HG03442 (cell line): ENCODE measurements around the gene SARM1.

Experiments used
- ATAC-seq: cut with Tn5 transposase; IDR thresholded peaks from one replicate; pipeline ENCODE4 v1.9.1; 2021; ENCODE audit warnings: mild to moderate bottlenecking, moderate library complexity; ENCODE audit not compliant: unreplicated experiment

Gene SARM1

GRCh38 chr17:28392491-28392890 lies 21.0 kb downstream of the SARM1 start:
- no peak for ATAC-seq

- ATAC-seq = no peak
Observed at GRCh38 chr17:28394337-28395116, 23.0 kb downstream of the SARM1 start.

- ATAC-seq = no peak
Observed at GRCh38 chr17:28395426-28395825, 23.9 kb downstream of the SARM1 start.

- no peak for ATAC-seq
Observed at GRCh38 chr17:28395968-28396367, 24.5 kb downstream of the SARM1 start.

- no peak for ATAC-seq
Observed at GRCh38 chr17:28396635-28397239, 25.2 kb downstream of the SARM1 start.

GRCh38 chr17:28397275-28397674 lies 25.8 kb downstream of the SARM1 start:
- ATAC-seq = no peak

GRCh38 chr17:28397687-28398279 lies 26.3 kb downstream of the SARM1 start:
- no peak for ATAC-seq

- ATAC-seq = no peak
Observed at GRCh38 chr17:28398280-28398981, 26.9 kb downstream of the SARM1 start.

- no peak for ATAC-seq
Observed at GRCh38 chr17:28399808-28400207, 28.3 kb downstream of the SARM1 start.

GRCh38 chr17:28402224-28402630 lies 30.7 kb downstream of the SARM1 start:
- ATAC-seq = no peak

- no peak for ATAC-seq
Observed at GRCh38 chr17:28402844-28403243, 31.4 kb downstream of the SARM1 start.

GRCh38 chr17:28404007-28404406 lies 32.5 kb downstream of the SARM1 start:
- no peak for ATAC-seq

- no peak for ATAC-seq
Observed at GRCh38 chr17:28404461-28404811, 32.9 kb downstream of the SARM1 start.

- no peak for ATAC-seq
Observed at GRCh38 chr17:28404812-28405570, 33.5 kb downstream of the SARM1 start.

GRCh38 chr17:28405632-28406472 lies 34.4 kb downstream of the SARM1 start, which contains the start of gene SLC46A1:
Gene SLC46A1, minus strand, starts transcription at chr17:28406212. Its CDS starts 98 bp downstream, at chr17:28406114.
- peak; percentile 64 for ATAC-seq

GRCh38 chr17:28406473-28406814 lies 35.0 kb downstream of the SARM1 start:
- no peak for ATAC-seq

GRCh38 chr17:28407130-28407973 lies 35.9 kb downstream of the SARM1 start:
- no peak for ATAC-seq

GRCh38 chr17:28407974-28408306 lies 36.4 kb downstream of the SARM1 start:
- ATAC-seq = no peak

- ATAC-seq = no peak
Observed at GRCh38 chr17:28412099-28412498, 40.6 kb downstream of the SARM1 start.
